ENCODE data around the gene TPSAB1. TPM values are rescaled to one million over a fixed set of nuclear protein-coding genes. Genes with fewer than 3 reads are reported as not detected.

TPSAB1 gene
- 0.15 TPM in 1 of 5 replicates, not detected in the others for total RNA-seq (2022; extraction: Qiagen RNA extraction)

GRCh38 chr16:1240436-1240835, at the start of gene TPSAB1:
Gene TPSAB1 (plus strand): TSS chr16:1240705. CDS start chr16:1240939, 234 bp downstream.

GRCh38 chr16:1225051-1225451, 15.5 kb upstream of the TPSAB1 start, which contains the start of gene TPSG1:
Gene TPSG1 (minus strand): TSS chr16:1225268. CDS start chr16:1225252, 16 bp downstream.

GRCh38 chr16:1230084-1230470, 10.4 kb upstream of the TPSAB1 start, which contains the start of gene TPSB2:
Gene TPSB2 (minus strand): TSS chr16:1230184. CDS start chr16:1229951, 233 bp downstream.

GRCh38 chr16:1255276-1256122, 15.0 kb downstream of the TPSAB1 start, which contains the start of gene TPSD1:
Gene TPSD1 (plus strand): TSS chr16:1256069. CDS start chr16:1256281, 212 bp downstream.

Other genes with a start within 250 kb of the TPSAB1 start
- 0.28 to 0.72 TPM (median 0.35 TPM) in 5 replicates for gene SSTR5, start 168.0 kb upstream of the TPSAB1 start, total RNA-seq (2022; extraction: Qiagen RNA extraction)
- not detected in 5 replicates for gene C1QTNF8, start 144.5 kb upstream of the TPSAB1 start, total RNA-seq (2022; extraction: Qiagen RNA extraction)
- 9.8 to 17.8 TPM (median 15.9 TPM) in 5 replicates for gene CACNA1H, start 87.6 kb upstream of the TPSAB1 start, total RNA-seq (2022; extraction: Qiagen RNA extraction)
- not detected in 5 replicates for gene TPSG1, start 15.4 kb upstream of the TPSAB1 start, total RNA-seq (2022; extraction: Qiagen RNA extraction)
- not detected in 5 replicates for gene TPSB2, start 10.5 kb upstream of the TPSAB1 start, total RNA-seq (2022; extraction: Qiagen RNA extraction)
- gene TPSD1, start 15.4 kb downstream of the TPSAB1 start, total RNA-seq (2022; extraction: Qiagen RNA extraction), result 0.11 TPM in 1 of 5 replicates, not detected in the others
- 154 to 191 TPM (median 162 TPM) in 5 replicates for gene UBE2I, start 68.9 kb downstream of the TPSAB1 start, total RNA-seq (2022; extraction: Qiagen RNA extraction)
- gene BAIAP3, start 92.9 kb downstream of the TPSAB1 start, total RNA-seq (2022; extraction: Qiagen RNA extraction), result 0.49 to 1.4 TPM (median 1.00 TPM) in 5 replicates
- 56.9 to 97.4 TPM (median 93.0 TPM) in 5 replicates for gene TSR3, start 111.2 kb downstream of the TPSAB1 start, total RNA-seq (2022; extraction: Qiagen RNA extraction)
- gene GNPTG, start 111.2 kb downstream of the TPSAB1 start, total RNA-seq (2022; extraction: Qiagen RNA extraction), result 24.6 to 38.0 TPM (median 35.0 TPM) in 5 replicates
- 17.0 to 35.5 TPM (median 32.0 TPM) in 5 replicates for gene UNKL, start 174.0 kb downstream of the TPSAB1 start, total RNA-seq (2022; extraction: Qiagen RNA extraction)
- 32.7 to 37.9 TPM (median 36.1 TPM) in 5 replicates for gene UQCC4, start 180.0 kb downstream of the TPSAB1 start, total RNA-seq (2022; extraction: Qiagen RNA extraction)
- not detected in 5 replicates for gene PERCC1, start 190.4 kb downstream of the TPSAB1 start, total RNA-seq (2022; extraction: Qiagen RNA extraction)
- gene CCDC154, start 203.9 kb downstream of the TPSAB1 start, total RNA-seq (2022; extraction: Qiagen RNA extraction), result 0.20 to 0.81 TPM (median 0.32 TPM) in 5 replicates
- gene CLCN7, start 234.3 kb downstream of the TPSAB1 start, total RNA-seq (2022; extraction: Qiagen RNA extraction), result 45.9 to 78.5 TPM (median 73.6 TPM) in 5 replicates
- not detected in 5 replicates for gene PTX4, start 248.2 kb downstream of the TPSAB1 start, total RNA-seq (2022; extraction: Qiagen RNA extraction)

Data from A549 treated with Mapracorat at 1 μM for 4 hours (cell line).